ENCODE results near the gene ARHGEF17.

ARHGEF17 gene

DNA sequence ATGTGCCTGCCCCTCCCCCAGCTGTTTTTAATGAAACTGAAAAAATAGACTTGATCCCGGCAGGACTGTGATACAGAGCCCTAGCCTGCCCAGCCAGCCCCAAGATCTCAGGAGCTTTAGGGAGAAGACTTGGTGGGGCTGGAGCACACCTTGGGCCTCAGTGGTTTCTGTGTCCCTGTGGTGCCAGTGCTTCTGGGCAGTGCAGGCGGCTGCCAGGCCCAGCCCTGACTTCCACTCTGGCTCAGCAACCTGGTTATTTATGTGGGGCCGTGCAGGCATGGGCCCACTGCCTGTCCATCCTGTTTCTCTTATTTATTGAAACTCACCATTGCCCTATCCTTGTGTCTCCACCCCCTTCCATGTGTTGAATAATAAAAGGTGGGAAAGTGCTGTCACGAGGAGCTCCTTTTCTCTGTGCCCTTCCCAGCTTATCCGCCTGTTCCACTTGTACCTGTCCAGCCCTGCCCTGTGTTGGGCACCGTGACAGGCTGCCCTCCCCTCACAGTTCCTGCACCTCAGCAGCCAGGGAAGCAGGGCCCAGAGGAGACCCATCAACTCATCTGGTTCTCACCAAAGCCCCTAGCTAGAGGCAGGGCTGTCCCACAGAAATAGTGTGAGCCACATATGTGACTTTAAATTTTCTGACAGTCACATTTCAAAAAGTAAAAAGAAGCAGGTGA, 88.3 kb downstream of the ARHGEF17 start:
- Histone ChIP-seq H3K36me3 (ENCODE audit: control insufficient read depth in 2 of 2, insufficient read depth in 1 of 2, low read length in 2 of 2) (peaks cover 0 to 63% of the 10 kb centered on the region in 2 experiments; a peak in 1 of 3 replicates), H3K4me1 (ENCODE audit: control insufficient read depth, insufficient read depth, low read length) (no peaks in the 10 kb centered on the region), H3K27ac (ENCODE audit: extremely low read depth, low read depth, low read length) (no peak overlapping the region), H3K9me3 (ENCODE audit: control insufficient read depth, insufficient read depth, low read depth, low read length) (no peaks in the 10 kb centered on the region), H3K4me3 (ENCODE audit: low read depth, low read length) (no peak overlapping the region)
- CTCF ChIA-PET = interaction anchor here (0.6 to 10.1 kb wide), 8 partner anchors 25 to 925 kb away, joined by 3 to 122 read pairs (median 4); no protein-coding TSS in a partner anchor
- POLR2A ChIA-PET = no interaction called here
- TF ChIP-seq TSHZ1 (tag by site-specific recombination; IDR thresholded peaks at IDR 0.05; ENCODE audit: borderline replicate concordance) (no peak), ZNF394 (tag by site-specific recombination; IDR thresholded peaks at IDR 0.05; ENCODE audit: borderline replicate concordance) (no peak), ZNF112 (tag by site-specific recombination; IDR thresholded peaks at IDR 0.05) (no peak), ZBTB20 (tag by site-specific recombination; IDR thresholded peaks at IDR 0.05) (no peak), ZNF48 (tag by site-specific recombination; IDR thresholded peaks at IDR 0.05) (no peak), ZNF274 (IDR thresholded peaks at IDR 0.05; ENCODE audit: low read length) (no peak), ZNF274 (tag by site-specific recombination; IDR thresholded peaks at IDR 0.05; ENCODE audit: borderline replicate concordance) (no peak), KLF10 (tag by site-specific recombination; IDR thresholded peaks at IDR 0.05) (no peak), ZNF544 (tag by site-specific recombination; IDR thresholded peaks at IDR 0.05) (no peak), ZFP69B (tag by site-specific recombination; IDR thresholded peaks at IDR 0.05) (no peak), KLF1 (tag by site-specific recombination; IDR thresholded peaks at IDR 0.05) (no peak), ZSCAN30 (tag by site-specific recombination; IDR thresholded peaks at IDR 0.05) (no peak), ZNF121 (tag by site-specific recombination; IDR thresholded peaks at IDR 0.05) (no peak), ZNF561 (tag by site-specific recombination; IDR thresholded peaks at IDR 0.05; ENCODE audit: borderline replicate concordance) (no peak), ZBTB49 (tag by site-specific recombination; IDR thresholded peaks at IDR 0.05; ENCODE audit: low read depth) (no peak)
- TF ChIP-seq, protein P1, sequence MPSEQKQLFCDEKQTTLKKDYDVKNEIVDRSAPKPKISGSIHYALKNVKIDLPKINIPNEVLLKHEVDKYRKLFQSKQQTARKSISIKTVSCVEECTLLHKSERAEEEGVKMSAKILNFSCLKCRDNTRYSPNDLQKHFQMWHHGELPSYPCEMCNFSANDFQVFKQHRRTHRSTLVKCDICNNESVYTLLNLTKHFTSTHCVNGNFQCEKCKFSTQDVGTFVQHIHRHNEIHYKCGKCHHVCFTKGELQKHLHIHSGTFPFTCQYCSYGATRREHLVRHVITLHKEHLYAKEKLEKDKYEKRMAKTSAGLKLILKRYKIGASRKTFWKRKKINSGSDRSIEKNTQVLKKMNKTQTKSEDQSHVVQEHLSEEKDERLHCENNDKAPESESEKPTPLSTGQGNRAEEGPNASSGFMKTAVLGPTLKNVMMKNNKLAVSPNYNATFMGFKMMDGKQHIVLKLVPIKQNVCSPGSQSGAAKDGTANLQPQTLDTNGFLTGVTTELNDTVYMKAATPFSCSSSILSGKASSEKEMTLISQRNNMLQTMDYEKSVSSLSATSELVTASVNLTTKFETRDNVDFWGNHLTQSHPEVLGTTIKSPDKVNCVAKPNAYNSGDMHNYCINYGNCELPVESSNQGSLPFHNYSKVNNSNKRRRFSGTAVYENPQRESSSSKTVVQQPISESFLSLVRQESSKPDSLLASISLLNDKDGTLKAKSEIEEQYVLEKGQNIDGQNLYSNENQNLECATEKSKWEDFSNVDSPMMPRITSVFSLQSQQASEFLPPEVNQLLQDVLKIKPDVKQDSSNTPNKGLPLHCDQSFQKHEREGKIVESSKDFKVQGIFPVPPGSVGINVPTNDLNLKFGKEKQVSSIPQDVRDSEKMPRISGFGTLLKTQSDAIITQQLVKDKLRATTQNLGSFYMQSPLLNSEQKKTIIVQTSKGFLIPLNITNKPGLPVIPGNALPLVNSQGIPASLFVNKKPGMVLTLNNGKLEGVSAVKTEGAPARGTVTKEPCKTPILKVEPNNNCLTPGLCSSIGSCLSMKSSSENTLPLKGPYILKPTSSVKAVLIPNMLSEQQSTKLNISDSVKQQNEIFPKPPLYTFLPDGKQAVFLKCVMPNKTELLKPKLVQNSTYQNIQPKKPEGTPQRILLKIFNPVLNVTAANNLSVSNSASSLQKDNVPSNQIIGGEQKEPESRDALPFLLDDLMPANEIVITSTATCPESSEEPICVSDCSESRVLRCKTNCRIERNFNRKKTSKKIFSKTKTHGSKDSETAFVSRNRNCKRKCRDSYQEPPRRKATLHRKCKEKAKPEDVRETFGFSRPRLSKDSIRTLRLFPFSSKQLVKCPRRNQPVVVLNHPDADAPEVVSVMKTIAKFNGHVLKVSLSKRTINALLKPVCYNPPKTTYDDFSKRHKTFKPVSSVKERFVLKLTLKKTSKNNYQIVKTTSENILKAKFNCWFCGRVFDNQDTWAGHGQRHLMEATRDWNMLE (tag by site-specific recombination; conservative IDR thresholded peaks at IDR 0.05; ENCODE audit: low read depth) = no peak
- TF ChIP-seq, protein P2, sequence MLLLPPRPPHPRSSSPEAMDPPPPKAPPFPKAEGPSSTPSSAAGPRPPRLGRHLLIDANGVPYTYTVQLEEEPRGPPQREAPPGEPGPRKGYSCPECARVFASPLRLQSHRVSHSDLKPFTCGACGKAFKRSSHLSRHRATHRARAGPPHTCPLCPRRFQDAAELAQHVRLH (tag by site-specific recombination; IDR thresholded peaks at IDR 0.05) = no peak
- TF ChIP-seq, protein P3, sequence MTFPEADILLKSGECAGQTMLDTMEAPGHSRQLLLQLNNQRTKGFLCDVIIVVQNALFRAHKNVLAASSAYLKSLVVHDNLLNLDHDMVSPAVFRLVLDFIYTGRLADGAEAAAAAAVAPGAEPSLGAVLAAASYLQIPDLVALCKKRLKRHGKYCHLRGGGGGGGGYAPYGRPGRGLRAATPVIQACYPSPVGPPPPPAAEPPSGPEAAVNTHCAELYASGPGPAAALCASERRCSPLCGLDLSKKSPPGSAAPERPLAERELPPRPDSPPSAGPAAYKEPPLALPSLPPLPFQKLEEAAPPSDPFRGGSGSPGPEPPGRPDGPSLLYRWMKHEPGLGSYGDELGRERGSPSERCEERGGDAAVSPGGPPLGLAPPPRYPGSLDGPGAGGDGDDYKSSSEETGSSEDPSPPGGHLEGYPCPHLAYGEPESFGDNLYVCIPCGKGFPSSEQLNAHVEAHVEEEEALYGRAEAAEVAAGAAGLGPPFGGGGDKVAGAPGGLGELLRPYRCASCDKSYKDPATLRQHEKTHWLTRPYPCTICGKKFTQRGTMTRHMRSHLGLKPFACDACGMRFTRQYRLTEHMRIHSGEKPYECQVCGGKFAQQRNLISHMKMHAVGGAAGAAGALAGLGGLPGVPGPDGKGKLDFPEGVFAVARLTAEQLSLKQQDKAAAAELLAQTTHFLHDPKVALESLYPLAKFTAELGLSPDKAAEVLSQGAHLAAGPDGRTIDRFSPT (tag by site-specific recombination; IDR thresholded peaks at IDR 0.05) = no peak
